ENCODE measurements around the gene NFKB1.

GRCh38 chr4:102501447-102501696 is 213 bp downstream of the NFKB1 start:
- TF ChIP-seq SUZ12 (IDR thresholded peaks at IDR 0.05) (no peak), FOXM1 (IDR thresholded peaks at IDR 0.05; ENCODE audit: borderline replicate concordance) (no peak), ARNT (IDR thresholded peaks at IDR 0.05) (no peak), BHLHE40 (IDR thresholded peaks at IDR 0.05; ENCODE audit: borderline replicate concordance) (no peak), TARDBP (IDR thresholded peaks at IDR 0.05) (no peak), FOXA1 (IDR thresholded peaks at IDR 0.05) (no peak), ZNF384 (IDR thresholded peaks at IDR 0.05) (no peak), FOXK2 (IDR thresholded peaks at IDR 0.05) (no peak), CTBP1 (IDR thresholded peaks at IDR 0.05; ENCODE audit: borderline replicate concordance) (no peak)
